ENCODE results near the gene ARHGAP6. TPM values are rescaled to one million over a fixed set of nuclear protein-coding genes. Genes with fewer than 3 reads are reported as not detected.

ARHGAP6 gene
- total RNA-seq, 1 donor from 2014 or later = 1.2 TPM

DNA sequence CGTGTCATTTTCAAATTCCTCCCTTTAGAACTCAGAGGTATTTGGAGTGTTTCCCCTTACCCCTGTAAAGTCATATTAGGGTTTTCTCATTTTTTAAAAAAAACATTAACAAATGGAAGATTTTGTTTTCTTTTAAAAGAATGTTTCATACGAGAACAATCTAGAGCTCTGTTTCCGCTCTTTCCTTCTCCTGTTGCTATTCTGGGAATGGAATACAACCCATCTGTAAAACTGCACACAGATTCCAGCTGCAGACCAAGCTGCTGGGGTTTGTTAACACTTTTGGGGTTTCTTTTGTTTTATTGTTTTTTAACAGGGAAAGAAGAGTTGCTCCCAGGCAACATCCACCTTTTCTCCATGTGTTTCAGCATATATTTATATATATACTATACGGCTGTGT is 493.3 kb downstream of the ARHGAP6 start:
- no peaks in the 10 kb centered on the region for H3F3A ChIP-seq (ENCODE audit: low read depth)
- H3K9me3 ChIP-seq (ENCODE audit: low read depth) = no peaks in the 10 kb centered on the region
- no peaks in the 10 kb centered on the region for H3K4me1 Mint-ChIP-seq
- no peaks in the 10 kb centered on the region for H3K4me1 ChIP-seq
- H3K36me3 Mint-ChIP-seq = peaks cover 3% of the 10 kb centered on the region
- H3K4me2 ChIP-seq = no peak overlapping the region
- H4K20me1 ChIP-seq (ENCODE audit: low read depth) = no peaks in the 10 kb centered on the region
- no peaks in the 10 kb centered on the region for H3K9me3 Mint-ChIP-seq
- no peaks in the 10 kb centered on the region for H3K27me3 Mint-ChIP-seq (ENCODE audit: insufficient read depth, low read depth)
- no peak for DNase-seq (ENCODE audit: low spot score)
- no peaks in the 10 kb centered on the region for H3K36me3 ChIP-seq
- H3K27ac ChIP-seq = no peak overlapping the region
- H3K79me2 ChIP-seq (ENCODE audit: low read depth) = no peaks in the 10 kb centered on the region
- no peak for TF ChIP-seq EZH2phosphoT487 (IDR thresholded peaks at IDR 0.05)
- H3K27ac Mint-ChIP-seq = no peak overlapping the region
- no peak overlapping the region for H2AFZ ChIP-seq (replicated peaks)
- H3K4me3 Mint-ChIP-seq = no peak overlapping the region
- no peak overlapping the region for H3K4me3 ChIP-seq
- H3K9ac ChIP-seq = no peak overlapping the region
- no peaks in the 10 kb centered on the region for H3K27me3 ChIP-seq

DNA sequence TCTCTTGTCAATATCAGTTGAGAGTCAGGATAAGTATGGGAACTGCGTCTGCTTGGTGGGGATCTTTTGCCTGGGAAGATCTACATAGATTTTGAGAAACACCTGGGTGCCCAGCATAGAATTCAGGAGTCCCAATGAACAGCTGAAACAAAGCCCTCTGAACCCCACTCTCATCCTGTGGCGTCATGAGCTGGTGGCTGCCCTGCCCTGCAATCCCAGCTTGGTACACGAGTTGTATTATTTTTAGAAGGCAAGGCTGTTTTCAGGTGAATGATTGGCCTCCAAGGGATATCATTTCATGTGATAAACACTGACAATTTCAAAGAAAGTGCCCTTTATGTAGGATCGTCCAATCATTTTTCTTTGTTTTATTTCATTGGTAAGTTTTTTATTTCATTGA is 493.8 kb downstream of the ARHGAP6 start:
- Histone ChIP-seq H3K4me1 (no peaks in the 10 kb centered on the region), H3K27me3 (no peaks in the 10 kb centered on the region), H3F3A (ENCODE audit: low read depth) (no peaks in the 10 kb centered on the region), H3K27ac (no peak overlapping the region), H3K79me2 (ENCODE audit: low read depth) (no peaks in the 10 kb centered on the region), H3K9ac (no peak overlapping the region), H3K9me3 (ENCODE audit: low read depth) (no peaks in the 10 kb centered on the region), H3K4me3 (no peak overlapping the region), H4K20me1 (ENCODE audit: low read depth) (no peaks in the 10 kb centered on the region), H3K36me3 (no peaks in the 10 kb centered on the region), H3K4me2 (no peak overlapping the region), H2AFZ (replicated peaks) (no peak overlapping the region)
- H3K4me1 Mint-ChIP-seq = no peaks in the 10 kb centered on the region
- H3K4me3 Mint-ChIP-seq = no peak overlapping the region
- peaks cover 3% of the 10 kb centered on the region for H3K36me3 Mint-ChIP-seq
- H3K9me3 Mint-ChIP-seq = no peaks in the 10 kb centered on the region
- DNase-seq (ENCODE audit: low spot score) = no peak
- TF ChIP-seq, protein P1, sequence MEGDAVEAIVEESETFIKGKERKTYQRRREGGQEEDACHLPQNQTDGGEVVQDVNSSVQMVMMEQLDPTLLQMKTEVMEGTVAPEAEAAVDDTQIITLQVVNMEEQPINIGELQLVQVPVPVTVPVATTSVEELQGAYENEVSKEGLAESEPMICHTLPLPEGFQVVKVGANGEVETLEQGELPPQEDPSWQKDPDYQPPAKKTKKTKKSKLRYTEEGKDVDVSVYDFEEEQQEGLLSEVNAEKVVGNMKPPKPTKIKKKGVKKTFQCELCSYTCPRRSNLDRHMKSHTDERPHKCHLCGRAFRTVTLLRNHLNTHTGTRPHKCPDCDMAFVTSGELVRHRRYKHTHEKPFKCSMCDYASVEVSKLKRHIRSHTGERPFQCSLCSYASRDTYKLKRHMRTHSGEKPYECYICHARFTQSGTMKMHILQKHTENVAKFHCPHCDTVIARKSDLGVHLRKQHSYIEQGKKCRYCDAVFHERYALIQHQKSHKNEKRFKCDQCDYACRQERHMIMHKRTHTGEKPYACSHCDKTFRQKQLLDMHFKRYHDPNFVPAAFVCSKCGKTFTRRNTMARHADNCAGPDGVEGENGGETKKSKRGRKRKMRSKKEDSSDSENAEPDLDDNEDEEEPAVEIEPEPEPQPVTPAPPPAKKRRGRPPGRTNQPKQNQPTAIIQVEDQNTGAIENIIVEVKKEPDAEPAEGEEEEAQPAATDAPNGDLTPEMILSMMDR (IDR thresholded peaks at IDR 0.05) = no peak
- no peak for TF ChIP-seq EZH2phosphoT487 (IDR thresholded peaks at IDR 0.05)
- no peak for TF ChIP-seq EZH2 (IDR thresholded peaks at IDR 0.05)
- H3K27me3 Mint-ChIP-seq (ENCODE audit: insufficient read depth, low read depth) = no peaks in the 10 kb centered on the region
- no peak overlapping the region for H3K27ac Mint-ChIP-seq

DNA sequence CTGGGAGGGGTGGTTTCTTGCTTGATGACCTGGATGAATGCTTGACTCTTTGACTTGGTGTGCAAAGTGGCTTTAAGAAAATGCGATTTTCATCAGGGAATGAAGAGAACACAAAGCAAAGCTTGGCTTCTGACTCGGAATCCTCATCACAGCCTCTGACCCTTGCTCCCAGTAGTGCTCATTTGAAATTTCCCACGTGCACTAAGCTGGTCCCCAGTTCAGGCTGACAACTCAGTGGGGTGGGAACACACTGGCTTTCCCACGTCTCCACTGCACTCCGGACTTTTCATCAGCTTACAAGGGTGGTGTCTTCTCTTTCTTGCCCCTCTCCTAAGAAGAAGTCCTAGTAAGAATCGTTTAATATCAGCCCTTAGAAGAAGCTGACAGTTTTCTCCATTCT is 501.3 kb downstream of the ARHGAP6 start:
- H3F3A ChIP-seq (ENCODE audit: low read depth) = no peaks in the 10 kb centered on the region
- no peaks in the 10 kb centered on the region for H3K79me2 ChIP-seq (ENCODE audit: low read depth)
- H3K9ac ChIP-seq = no peak overlapping the region
- no peaks in the 10 kb centered on the region for H3K4me1 Mint-ChIP-seq
- no peaks in the 10 kb centered on the region for H3K9me3 Mint-ChIP-seq
- no peaks in the 10 kb centered on the region for H3K27me3 Mint-ChIP-seq (ENCODE audit: insufficient read depth, low read depth)
- H3K27ac Mint-ChIP-seq = no peak overlapping the region
- H2AFZ ChIP-seq (replicated peaks) = no peak overlapping the region
- TF ChIP-seq, protein P1 (IDR thresholded peaks at IDR 0.05) = no peak
- TF ChIP-seq EZH2phosphoT487 (IDR thresholded peaks at IDR 0.05) (no peak), EZH2 (IDR thresholded peaks at IDR 0.05) (no peak)
- no peak overlapping the region for H3K4me3 Mint-ChIP-seq
- H3K9me3 ChIP-seq (ENCODE audit: low read depth) = no peaks in the 10 kb centered on the region
- no peaks in the 10 kb centered on the region for H3K27me3 ChIP-seq
- no peak overlapping the region for H3K4me2 ChIP-seq
- no peak overlapping the region for H3K4me3 ChIP-seq
- H3K36me3 Mint-ChIP-seq = peaks cover 3% of the 10 kb centered on the region
- no peak for DNase-seq (ENCODE audit: low spot score)
- no peaks in the 10 kb centered on the region for H3K36me3 ChIP-seq
- H3K27ac ChIP-seq = no peak overlapping the region
- H3K4me1 ChIP-seq = no peaks in the 10 kb centered on the region
- no peaks in the 10 kb centered on the region for H4K20me1 ChIP-seq (ENCODE audit: low read depth)

DNA sequence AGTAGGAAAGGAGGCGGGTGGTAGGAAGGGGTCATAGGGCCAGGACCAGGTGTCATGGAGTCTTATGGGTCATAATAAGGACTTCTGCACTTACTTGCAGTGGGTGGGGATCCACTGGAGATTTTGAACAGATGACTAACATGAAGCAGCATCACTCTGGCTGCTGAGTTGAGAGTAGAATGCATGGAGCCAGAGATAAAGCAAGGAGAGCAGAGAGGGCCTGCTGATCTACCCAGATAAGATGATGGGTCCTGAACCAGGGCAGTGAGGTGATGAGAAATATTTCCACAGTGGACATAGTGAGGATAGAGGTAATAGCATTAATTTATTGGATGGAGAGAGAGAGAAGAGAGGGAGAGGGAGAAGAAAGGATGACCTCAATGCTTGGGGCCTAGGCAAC is 506.6 kb downstream of the ARHGAP6 start:
- TF ChIP-seq EZH2phosphoT487 (IDR thresholded peaks at IDR 0.05) = no peak
- TF ChIP-seq EZH2 (IDR thresholded peaks at IDR 0.05) = no peak
- TF ChIP-seq, protein P1 (IDR thresholded peaks at IDR 0.05) = no peak
- H3K4me3 ChIP-seq = no peak overlapping the region
- H3K36me3 ChIP-seq = no peaks in the 10 kb centered on the region
- Mint-ChIP-seq H3K27me3 (ENCODE audit: insufficient read depth, low read depth) (no peaks in the 10 kb centered on the region), H3K36me3 (peaks cover 1% of the 10 kb centered on the region), H3K9me3 (no peaks in the 10 kb centered on the region), H3K4me3 (no peak overlapping the region), H3K4me1 (no peaks in the 10 kb centered on the region), H3K27ac (no peak overlapping the region)
- H3F3A ChIP-seq (ENCODE audit: low read depth) = no peaks in the 10 kb centered on the region
- H4K20me1 ChIP-seq (ENCODE audit: low read depth) = no peaks in the 10 kb centered on the region
- no peaks in the 10 kb centered on the region for H3K27me3 ChIP-seq
- no peaks in the 10 kb centered on the region for H3K9me3 ChIP-seq (ENCODE audit: low read depth)
- no peak overlapping the region for H2AFZ ChIP-seq (replicated peaks)
- H3K27ac ChIP-seq = no peak overlapping the region
- H3K9ac ChIP-seq = no peak overlapping the region
- H3K79me2 ChIP-seq (ENCODE audit: low read depth) = no peaks in the 10 kb centered on the region
- no peaks in the 10 kb centered on the region for H3K4me1 ChIP-seq
- H3K4me2 ChIP-seq = no peak overlapping the region
- DNase-seq (ENCODE audit: low spot score) = no peak

All from neural progenitor cell (in vitro differentiated cells).